PFSK-1 (cell line): Measurements from ENCODE around the gene NPHS1.

ENCODE experiments used
- FOXP2 ChIP-seq: optimal IDR thresholded peaks from 2 replicates; pipeline ENCODE3; 2011; ENCODE audit warnings: borderline replicate concordance, control low read depth, inconsistent platforms; ENCODE audit not compliant: insufficient read depth; ENCODE audit errors: extremely low read length, extremely low read depth
- POLR2AphosphoS5 ChIP-seq: IDR thresholded peaks from 2 replicates; pipeline ENCODE4 v1.6.1; 2012; ENCODE audit warnings: low read depth, mild to moderate bottlenecking, control low read depth, low read length, moderate library complexity
- SIN3A ChIP-seq: IDR thresholded peaks from 2 replicates; pipeline ENCODE4 v1.6.1; 2012; ENCODE audit warnings: mild to moderate bottlenecking, low read length, moderate library complexity, borderline replicate concordance; ENCODE audit not compliant: insufficient read depth
- TAF1 ChIP-seq: IDR thresholded peaks from 2 replicates; pipeline ENCODE4 v1.6.1; 2012; ENCODE audit warnings: low read length, control low read depth, borderline replicate concordance; ENCODE audit not compliant: insufficient read depth
- TF ChIP-seq, protein P1 (sequence below), 2 experiments: IDR thresholded peaks; 2 replicates each; pipeline versions ENCODE4 v1.6.1 to v1.8.0; 2011 to 2012; ENCODE audit warnings: low read depth in 2 of 2, low read length in 2 of 2, control low read depth in 1 of 2, inconsistent platforms in 1 of 2, mild to moderate bottlenecking in 1 of 2, moderate library complexity in 1 of 2; ENCODE audit not compliant: insufficient read depth in 1 of 2

GRCh38 chr19:35888398-35888797 is 36.1 kb upstream of the NPHS1 start:
- TF ChIP-seq TAF1 (no peak), POLR2AphosphoS5 (no peak), SIN3A (no peak), FOXP2 (no peak)
- TF ChIP-seq, protein P1, sequence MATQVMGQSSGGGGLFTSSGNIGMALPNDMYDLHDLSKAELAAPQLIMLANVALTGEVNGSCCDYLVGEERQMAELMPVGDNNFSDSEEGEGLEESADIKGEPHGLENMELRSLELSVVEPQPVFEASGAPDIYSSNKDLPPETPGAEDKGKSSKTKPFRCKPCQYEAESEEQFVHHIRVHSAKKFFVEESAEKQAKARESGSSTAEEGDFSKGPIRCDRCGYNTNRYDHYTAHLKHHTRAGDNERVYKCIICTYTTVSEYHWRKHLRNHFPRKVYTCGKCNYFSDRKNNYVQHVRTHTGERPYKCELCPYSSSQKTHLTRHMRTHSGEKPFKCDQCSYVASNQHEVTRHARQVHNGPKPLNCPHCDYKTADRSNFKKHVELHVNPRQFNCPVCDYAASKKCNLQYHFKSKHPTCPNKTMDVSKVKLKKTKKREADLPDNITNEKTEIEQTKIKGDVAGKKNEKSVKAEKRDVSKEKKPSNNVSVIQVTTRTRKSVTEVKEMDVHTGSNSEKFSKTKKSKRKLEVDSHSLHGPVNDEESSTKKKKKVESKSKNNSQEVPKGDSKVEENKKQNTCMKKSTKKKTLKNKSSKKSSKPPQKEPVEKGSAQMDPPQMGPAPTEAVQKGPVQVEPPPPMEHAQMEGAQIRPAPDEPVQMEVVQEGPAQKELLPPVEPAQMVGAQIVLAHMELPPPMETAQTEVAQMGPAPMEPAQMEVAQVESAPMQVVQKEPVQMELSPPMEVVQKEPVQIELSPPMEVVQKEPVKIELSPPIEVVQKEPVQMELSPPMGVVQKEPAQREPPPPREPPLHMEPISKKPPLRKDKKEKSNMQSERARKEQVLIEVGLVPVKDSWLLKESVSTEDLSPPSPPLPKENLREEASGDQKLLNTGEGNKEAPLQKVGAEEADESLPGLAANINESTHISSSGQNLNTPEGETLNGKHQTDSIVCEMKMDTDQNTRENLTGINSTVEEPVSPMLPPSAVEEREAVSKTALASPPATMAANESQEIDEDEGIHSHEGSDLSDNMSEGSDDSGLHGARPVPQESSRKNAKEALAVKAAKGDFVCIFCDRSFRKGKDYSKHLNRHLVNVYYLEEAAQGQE (IDR thresholded peaks at IDR 0.05; ENCODE audit: insufficient read depth in 1 of 2, low read depth in 2 of 2, low read length in 2 of 2) = no peak
